Endothelial cell of umbilical vein (primary cell): ENCODE data around the gene ASNSD1. TPM values are rescaled to one million over a fixed set of nuclear protein-coding genes. Genes with fewer than 3 reads are reported as not detected.
"Not testable (repeated sequence)": the region's sequence is repeated elsewhere in the genome, so short reads cannot be mapped to it uniquely, and the experiment has no call there.

Experiments used
- BruUV-seq: library from RNA; stranded (reverse); fragments of 400-500 nt; replicated peaks from 2 replicates; lab custom pipeline; 2021; lab: Mats Ljungman, UMichigan
- CTCF ChIA-PET: fragments of 300-600, 350-600 bp; sonication (Branson Sonifier 250); formaldehyde crosslinking; loops from one replicate; lab custom pipeline; 2021; ENCODE audit warnings: antibody characterized with exemption, inconsistent platforms; lab: Charles Lee
- POLR2A ChIA-PET: fragments of 300-600, 350-600 bp; sonication (Branson Sonifier 250); formaldehyde crosslinking; loops from one replicate; lab custom pipeline; 2021; ENCODE audit warnings: antibody characterized with exemption, inconsistent platforms; lab: Charles Lee
- DNase-seq: peaks from one replicate; pipeline ENCODE4 v3.0.0-alpha.2; 2011; ENCODE audit warnings: low read depth, low spot score
- FAIRE-seq: peaks from 2 replicates; lab custom pipeline; 2011; peaks lifted over from hg19 to GRCh38; lab: Jason Lieb, UNC
- H2AFZ ChIP-seq: 2 replicates; pipeline ENCODE4 v1.6.0; 2012; ENCODE audit warnings: low read depth, low read length, control low read depth, inconsistent platforms
- H3K27ac ChIP-seq: 2 replicates; pipeline ENCODE4 v1.5.1; 2011; ENCODE audit warnings: low read depth, mild to moderate bottlenecking, control low read depth, low read length, moderate library complexity; ENCODE audit not compliant: insufficient read depth
- H3K27me3 ChIP-seq, 2 experiments: 2 replicates each; pipeline versions ENCODE4 v1.6.0 to v1.6.1; 2011; ENCODE audit warnings: low read length in 2 of 2, mixed read lengths in 1 of 2; ENCODE audit not compliant: control insufficient read depth in 2 of 2, insufficient read depth in 2 of 2
- H3K36me3 ChIP-seq, 2 experiments: 2 replicates in 1 of 2; 3 replicates in 1 of 2; pipeline ENCODE4 v1.5.1; 2011; ENCODE audit warnings: low read length in 2 of 2, mild to moderate bottlenecking in 1 of 2, moderate library complexity in 1 of 2; ENCODE audit not compliant: control insufficient read depth in 2 of 2, insufficient read depth in 2 of 2; ENCODE audit errors: extremely low read depth in 1 of 2
- H3K4me1 ChIP-seq: 3 replicates; pipeline ENCODE4 v1.5.1; 2011; ENCODE audit warnings: mild to moderate bottlenecking, low read length; ENCODE audit not compliant: control insufficient read depth, insufficient read depth; ENCODE audit errors: extremely low read depth
- H3K4me2 ChIP-seq: 2 replicates; pipeline ENCODE4 v1.6.1; 2011; ENCODE audit warnings: low read length, control low read depth, mixed read lengths; ENCODE audit not compliant: insufficient read depth
- H3K4me3 ChIP-seq, 3 experiments: fragments of 200-600 bp in 1 of 3; sonication (generic), shearing (Covaris generic) in 1 of 3; replicated peaks in 1 of 3; 2 replicates each; pipeline ENCODE4 v1.5.1; 2011 to 2016; ENCODE audit warnings: control low read depth in 3 of 3, low read length in 3 of 3, mild to moderate bottlenecking in 2 of 3, inconsistent platforms in 1 of 3, low read depth in 1 of 3, moderate library complexity in 1 of 3; ENCODE audit not compliant: insufficient read depth in 1 of 3
- H3K79me2 ChIP-seq: 2 replicates; pipeline ENCODE4 v1.6.0; 2012; ENCODE audit warnings: low read length, inconsistent platforms; ENCODE audit not compliant: control insufficient read depth, insufficient read depth
- H3K9ac ChIP-seq: replicated peaks from 2 replicates; pipeline ENCODE3; 2011; ENCODE audit warnings: low read length, control low read depth; ENCODE audit not compliant: insufficient read depth; ENCODE audit errors: extremely low read depth
- H3K9me1 ChIP-seq: replicated peaks from 3 replicates; pipeline ENCODE4 v1.6.0; 2011; ENCODE audit warnings: mild to moderate bottlenecking, low read length; ENCODE audit not compliant: control insufficient read depth, insufficient read depth; ENCODE audit errors: extremely low read depth
- H3K9me3 ChIP-seq: replicated peaks from 2 replicates; pipeline ENCODE4 v1.5.1; 2012; ENCODE audit warnings: low read length, inconsistent platforms; ENCODE audit not compliant: control insufficient read depth, insufficient read depth
- H4K20me1 ChIP-seq: replicated peaks from 2 replicates; pipeline ENCODE3; 2011; ENCODE audit warnings: mild to moderate bottlenecking, low read length; ENCODE audit not compliant: control insufficient read depth, insufficient read depth; ENCODE audit errors: extremely low read depth
- EZH2 ChIP-seq: IDR thresholded peaks from 2 replicates; pipeline ENCODE4 v1.6.1; 2012; ENCODE audit warnings: borderline replicate concordance, low read depth, mild to moderate bottlenecking, moderate library complexity, low read length, inconsistent platforms; ENCODE audit not compliant: severe bottlenecking
- FOS ChIP-seq: IDR thresholded peaks from 2 replicates; pipeline ENCODE4 v1.6.1; 2011; ENCODE audit warnings: mild to moderate bottlenecking, low read length, moderate library complexity, borderline replicate concordance; ENCODE audit not compliant: insufficient read depth
- JUN ChIP-seq: IDR thresholded peaks from 2 replicates; pipeline ENCODE4 v1.6.1; 2011; ENCODE audit warnings: borderline replicate concordance, low read depth; ENCODE audit not compliant: insufficient read length, insufficient read depth
- MAX ChIP-seq: IDR thresholded peaks from 2 replicates; pipeline ENCODE4 v1.6.1; 2011; ENCODE audit not compliant: insufficient read depth, insufficient read length
- POLR2A ChIP-seq: IDR thresholded peaks from 2 replicates; pipeline ENCODE4 v1.6.1; 2012; ENCODE audit warnings: low read depth, mild to moderate bottlenecking, control low read depth, low read length
- POLR2AphosphoS5 ChIP-seq: IDR thresholded peaks from 2 replicates; pipeline ENCODE4 v1.6.1; 2012; ENCODE audit warnings: low read depth, mild to moderate bottlenecking, control low read depth, low read length, moderate library complexity; ENCODE audit not compliant: insufficient read depth
- dilution Hi-C: fragments of 300-500 bp; cut with MboI; formaldehyde crosslinking; loops from one replicate; pipeline ENCODE4 v1.15.0; 2019; ENCODE audit warnings: low sequenced_read_pairs; ENCODE audit not compliant: extremely low pct_ligation_motif_present
- intact Hi-C: fragments of 100-400 bp; cut with micrococcal nuclease; formaldehyde crosslinking; loops from one replicate; pipeline ENCODE4 v1.10.0; 2022
- polyA plus RNA-seq, 4 experiments: library from polyadenylated mRNA; depleted of rRNA in 3 of 4; stranded (reverse) in 3 of 4; unstranded in 1 of 4; fragments of >200 nt; gene quantifications; 2 replicates each; pipeline versions ENCODE4 v1.2.1 to v1.2.3, GENCODE V29; 2011 to 2012; ENCODE audit warnings: missing spikeins in 1 of 4
- total RNA-seq: library from RNA; stranded (reverse); gene quantifications from 2 replicates; pipeline ENCODE4 v1.2.3, GENCODE V29; 2021

ASNSD1 gene
- total and polyA plus RNA-seq, 2 donors (not counting 3 experiments of a cell fraction or from before 2014, with no cell fraction given) = 15.8 to 39.5 TPM

DNA sequence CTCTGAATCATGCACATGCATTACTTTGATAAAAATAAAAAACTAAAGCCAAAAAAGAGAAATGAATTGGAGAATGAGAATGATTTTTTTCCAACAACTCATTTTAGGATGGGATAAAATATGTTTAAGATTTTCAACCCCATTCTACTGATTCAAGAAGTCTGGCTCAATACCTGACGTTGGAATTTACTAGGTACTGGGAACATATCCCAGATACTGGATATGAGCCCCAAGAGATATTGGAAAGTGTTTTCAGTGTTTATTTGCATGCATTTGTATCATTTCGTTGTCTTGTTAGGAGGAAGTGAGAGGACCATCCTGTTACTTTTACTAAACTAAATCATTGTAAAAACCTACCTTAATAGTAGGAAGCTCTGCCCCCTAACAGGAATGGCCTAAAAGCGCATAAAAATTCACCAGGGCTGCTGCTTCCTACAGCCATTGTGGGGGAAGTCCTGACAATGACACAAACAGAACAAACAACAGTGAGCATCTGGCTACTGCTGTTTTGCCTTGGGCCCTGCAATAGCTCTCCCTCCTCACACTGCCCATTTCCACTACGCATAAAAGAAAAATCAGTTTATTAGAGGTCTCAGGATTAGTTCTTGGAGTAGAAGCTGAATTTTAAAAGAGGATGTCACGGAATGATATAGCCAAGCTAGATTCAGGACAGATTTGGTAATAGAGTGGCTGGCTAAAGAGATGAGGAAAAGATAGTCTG, 48.4 kb downstream of the ASNSD1 start:
- no peaks in the 10 kb centered on the region for H4K20me1 ChIP-seq
- H3K36me3 ChIP-seq = no peaks in the 10 kb centered on the region
- no peak for FAIRE-seq
- H3K27me3 ChIP-seq = no peaks in the 10 kb centered on the region
- no peak overlapping the region for H3K4me3 ChIP-seq
- dilution Hi-C loops (no loop called here), intact Hi-C loops (no loop called here)
- no peak overlapping the region for H3K27ac ChIP-seq
- H3K4me1 ChIP-seq = no peaks in the 10 kb centered on the region
- no peak overlapping the region for H3K9ac ChIP-seq
- no peaks in the 10 kb centered on the region for H3K79me2 ChIP-seq
- BruUV-seq = no TSS peak
- ChIA-PET CTCF (interaction anchor here (0.8 kb wide), 1 partner anchor 49 kb away, joined by 3 read pairs; no protein-coding TSS in a partner anchor), POLR2A (no interaction called here)
- TF ChIP-seq POLR2A (no peak), MAX (no peak), POLR2AphosphoS5 (no peak), FOS (no peak), JUN (no peak), EZH2 (no peak)
- no peak overlapping the region for H2AFZ ChIP-seq
- H3K9me3 ChIP-seq = no peaks in the 10 kb centered on the region
- no peaks in the 10 kb centered on the region for H3K9me1 ChIP-seq
- no peak overlapping the region for H3K4me2 ChIP-seq
- no peak for DNase-seq

DNA sequence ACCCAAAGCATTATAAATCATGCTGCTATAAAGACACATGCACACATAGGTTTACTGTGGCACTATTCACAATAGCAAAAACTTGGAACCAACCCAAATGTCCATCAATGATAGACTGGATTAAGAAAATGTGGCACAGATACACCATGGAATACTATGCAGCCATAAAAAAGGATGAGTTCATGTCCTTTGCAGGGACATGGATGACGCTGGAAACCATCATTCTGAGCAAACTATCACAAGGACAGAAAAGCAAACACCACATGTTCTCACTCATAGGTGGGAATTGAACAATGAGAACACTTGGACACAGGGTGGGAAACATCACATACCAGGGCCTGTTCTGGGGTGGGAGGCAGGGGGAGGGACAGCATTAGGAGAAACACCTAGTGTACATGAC, 56.3 kb downstream of the ASNSD1 start:
- dilution Hi-C loops, POLR2A ChIA-PET, FAIRE-seq: not testable (repeated sequence)

More for the DNA sequence above, 56.3 kb downstream of the ASNSD1 start:
- H3K27me3 ChIP-seq, BruUV-seq, intact Hi-C loops, DNase-seq, H3K9ac ChIP-seq, H3K9me3 ChIP-seq, H3K4me2 ChIP-seq, CTCF ChIA-PET, H3K9me1 ChIP-seq, H3K4me3 ChIP-seq, H2AFZ ChIP-seq, H3K79me2 ChIP-seq, H3K36me3 ChIP-seq, H4K20me1 ChIP-seq, H3K27ac ChIP-seq, H3K4me1 ChIP-seq: not testable (repeated sequence)
